MM.1S (cell line): Measurements from ENCODE around the gene FAM3D.
A peak's percentile ranks its signal among the peaks of the same experiment; 100 is the strongest.

ENCODE experiments used
- CTCF ChIP-seq: fragments of 300-600 bp; sonication (generic); IDR thresholded peaks from 2 replicates; pipeline ENCODE4 v1.5.1; 2016; ENCODE audit warnings: antibody characterized with exemption, low read length, mixed read lengths
- EZH2 ChIP-seq: fragments of 300-600 bp; sonication (generic); optimal IDR thresholded peaks from 2 replicates; pipeline ENCODE3; 2017; ENCODE audit warnings: low read depth, mild to moderate bottlenecking, antibody characterized with exemption, low read length, mixed read lengths
- EZH2phosphoT487 ChIP-seq: fragments of 300-600 bp; sonication (generic); IDR thresholded peaks from 2 replicates; pipeline ENCODE4 v1.6.1; 2018; ENCODE audit warnings: antibody characterized with exemption, low read length

- peak; percentile 82 for TF ChIP-seq CTCF
- no peak for TF ChIP-seq EZH2
- TF ChIP-seq EZH2phosphoT487, result no peak
Measured at GRCh38 chr3:58585005-58585786, 81.4 kb downstream of the FAM3D start.
